ENCODE measurements around the gene CRISPLD2. TPM values are rescaled to one million over a fixed set of nuclear protein-coding genes. Genes with fewer than 3 reads are reported as not detected.

Gene CRISPLD2
- total and polyA plus RNA-seq, 12 donors, result 7.9 to 48.1 (median 15.2) TPM

- Histone ChIP-seq H3K36me3 (peaks cover 0 to 91% (median 0%) of the 10 kb centered on the region in 9 donors), H3K4me3 (no peak overlapping the region), H3K9me3 (no peaks in the 10 kb centered on the region), H3K27me3 (no peaks in the 10 kb centered on the region), H3K4me1 (peaks cover 0 to 7% (median 0%) of the 10 kb centered on the region in 9 donors), H3K27ac (peak overlapping the region in 1 of 10 donors; percentile 31)
- intact Hi-C loops (cut with DNase I), result no loop called here
- no peak for DNase-seq
- TF ChIP-seq, protein P1, sequence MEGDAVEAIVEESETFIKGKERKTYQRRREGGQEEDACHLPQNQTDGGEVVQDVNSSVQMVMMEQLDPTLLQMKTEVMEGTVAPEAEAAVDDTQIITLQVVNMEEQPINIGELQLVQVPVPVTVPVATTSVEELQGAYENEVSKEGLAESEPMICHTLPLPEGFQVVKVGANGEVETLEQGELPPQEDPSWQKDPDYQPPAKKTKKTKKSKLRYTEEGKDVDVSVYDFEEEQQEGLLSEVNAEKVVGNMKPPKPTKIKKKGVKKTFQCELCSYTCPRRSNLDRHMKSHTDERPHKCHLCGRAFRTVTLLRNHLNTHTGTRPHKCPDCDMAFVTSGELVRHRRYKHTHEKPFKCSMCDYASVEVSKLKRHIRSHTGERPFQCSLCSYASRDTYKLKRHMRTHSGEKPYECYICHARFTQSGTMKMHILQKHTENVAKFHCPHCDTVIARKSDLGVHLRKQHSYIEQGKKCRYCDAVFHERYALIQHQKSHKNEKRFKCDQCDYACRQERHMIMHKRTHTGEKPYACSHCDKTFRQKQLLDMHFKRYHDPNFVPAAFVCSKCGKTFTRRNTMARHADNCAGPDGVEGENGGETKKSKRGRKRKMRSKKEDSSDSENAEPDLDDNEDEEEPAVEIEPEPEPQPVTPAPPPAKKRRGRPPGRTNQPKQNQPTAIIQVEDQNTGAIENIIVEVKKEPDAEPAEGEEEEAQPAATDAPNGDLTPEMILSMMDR (IDR thresholded peaks at IDR 0.05), result no peak
- 56 to 58% methylated on average over 5 of the region's 5 CpGs for WGBS, 2 donors
- ATAC-seq, result no peak
These were observed 54.8 kb downstream of the CRISPLD2 start for GRCh38 chr16:84874553-84874952.

- TF ChIP-seq, protein P1 (IDR thresholded peaks at IDR 0.05), result no peak
These were observed 55.2 kb downstream of the CRISPLD2 start for GRCh38 chr16:84874983-84875382.

DNA sequence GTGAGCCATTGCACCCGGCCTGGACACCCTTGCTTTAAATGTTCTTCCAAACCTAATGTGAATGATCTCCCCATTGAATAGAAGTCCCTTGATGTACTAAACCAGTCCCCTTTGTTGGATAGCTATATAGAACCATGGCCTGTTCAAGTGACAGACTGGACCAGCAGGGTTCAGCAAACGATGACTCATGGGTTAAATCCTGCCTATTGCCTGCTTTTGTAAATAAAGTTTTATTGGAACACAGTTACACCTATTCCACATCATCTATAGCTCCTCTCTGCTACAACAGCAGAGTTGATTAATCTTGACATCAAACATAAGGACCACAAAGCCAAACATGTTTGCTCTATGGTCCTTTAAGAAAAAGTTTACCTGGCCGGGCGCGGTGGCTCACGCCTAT is 56.1 kb downstream of the CRISPLD2 start:
- no peak for ATAC-seq
- Histone ChIP-seq H3K27ac (no peak overlapping the region), H3K36me3 (peaks cover 0 to 85% (median 2%) of the 10 kb centered on the region in 9 donors), H3K9me3 (no peaks in the 10 kb centered on the region), H3K4me3 (no peak overlapping the region), H3K27me3 (no peaks in the 10 kb centered on the region), H3K4me1 (peaks cover 0 to 7% (median 0%) of the 10 kb centered on the region in 9 donors)
- TF ChIP-seq, protein P1 (IDR thresholded peaks at IDR 0.05), result no peak
- no peak for DNase-seq
- intact Hi-C loops (cut with DNase I), result no loop called here
- 92 to 96% methylated on average over 6 of the region's 6 CpGs for WGBS, 2 donors

More at GRCh38 chr16:84874983-84875382, 55.2 kb downstream of the CRISPLD2 start:
- no peak for DNase-seq
- no peak overlapping the region for H3K27ac ChIP-seq
- H3K4me3 ChIP-seq, result no peak overlapping the region
- no peak for ATAC-seq
- WGBS, 2 donors, result 78 to 88% methylated on average over 3 of the region's 3 CpGs
- H3K9me3 ChIP-seq, result no peaks in the 10 kb centered on the region
- no peaks in the 10 kb centered on the region for H3K27me3 ChIP-seq
- peaks cover 0 to 86% (median 0%) of the 10 kb centered on the region in 9 donors for H3K36me3 ChIP-seq
- intact Hi-C loops (cut with DNase I), result no loop called here
- H3K4me1 ChIP-seq, result peaks cover 0 to 7% (median 0%) of the 10 kb centered on the region in 9 donors

- Histone ChIP-seq H3K27ac (no peak overlapping the region), H3K27me3 (no peaks in the 10 kb centered on the region), H3K4me3 (no peak overlapping the region), H3K36me3 (peaks cover 0 to 83% (median 3%) of the 10 kb centered on the region in 9 donors), H3K9me3 (no peaks in the 10 kb centered on the region), H3K4me1 (peaks cover 0 to 8% (median 0%) of the 10 kb centered on the region in 9 donors)
- 85 to 92% methylated on average over 13 of the region's 13 CpGs for WGBS, 2 donors
- no peak for ATAC-seq
- TF ChIP-seq, protein P1 (IDR thresholded peaks at IDR 0.05), result no peak
- intact Hi-C loops (cut with DNase I), result no loop called here
- DNase-seq, result no peak
These were observed 57.3 kb downstream of the CRISPLD2 start for GRCh38 chr16:84876873-84877606.

Data from heart right ventricle (tissue), 16 donors.